ENCODE results near the gene JAZF1. TPM values are rescaled to one million over a fixed set of nuclear protein-coding genes. Genes with fewer than 3 reads are reported as not detected.

JAZF1 gene
- total RNA-seq, 4 donors from 2014 or later: 29.3 to 33.8 (median 30.1) TPM

- Histone ChIP-seq H3K4me3 (no peak overlapping the region), H3K27ac (replicated peaks in 1 of 4) (no peak overlapping the region), H3K4me1 (no peaks in the 10 kb centered on the region), H3K36me3 (no peaks in the 10 kb centered on the region), H3K9me3 (peaks cover 0 to 6% (median 0%) of the 10 kb centered on the region in 4 donors), H3K27me3 (no peaks in the 10 kb centered on the region)
- TF ChIP-seq EP300 (IDR thresholded peaks at IDR 0.05) (no peak), POLR2A (IDR thresholded peaks at IDR 0.05; ENCODE audit: low read depth) (no peak), POLR2AphosphoS5 (IDR thresholded peaks at IDR 0.05) (no peak)
- TF ChIP-seq, protein P1, sequence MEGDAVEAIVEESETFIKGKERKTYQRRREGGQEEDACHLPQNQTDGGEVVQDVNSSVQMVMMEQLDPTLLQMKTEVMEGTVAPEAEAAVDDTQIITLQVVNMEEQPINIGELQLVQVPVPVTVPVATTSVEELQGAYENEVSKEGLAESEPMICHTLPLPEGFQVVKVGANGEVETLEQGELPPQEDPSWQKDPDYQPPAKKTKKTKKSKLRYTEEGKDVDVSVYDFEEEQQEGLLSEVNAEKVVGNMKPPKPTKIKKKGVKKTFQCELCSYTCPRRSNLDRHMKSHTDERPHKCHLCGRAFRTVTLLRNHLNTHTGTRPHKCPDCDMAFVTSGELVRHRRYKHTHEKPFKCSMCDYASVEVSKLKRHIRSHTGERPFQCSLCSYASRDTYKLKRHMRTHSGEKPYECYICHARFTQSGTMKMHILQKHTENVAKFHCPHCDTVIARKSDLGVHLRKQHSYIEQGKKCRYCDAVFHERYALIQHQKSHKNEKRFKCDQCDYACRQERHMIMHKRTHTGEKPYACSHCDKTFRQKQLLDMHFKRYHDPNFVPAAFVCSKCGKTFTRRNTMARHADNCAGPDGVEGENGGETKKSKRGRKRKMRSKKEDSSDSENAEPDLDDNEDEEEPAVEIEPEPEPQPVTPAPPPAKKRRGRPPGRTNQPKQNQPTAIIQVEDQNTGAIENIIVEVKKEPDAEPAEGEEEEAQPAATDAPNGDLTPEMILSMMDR (IDR thresholded peaks at IDR 0.05): no peak
- WGBS: 89% methylated on average over 3 of the region's 3 CpGs
- no peak for DNase-seq (ENCODE audit: extremely low spot score)
- intact Hi-C loops (cut with DNase I): no loop called here
These were observed 207.0 kb downstream of the JAZF1 start for GRCh38 chr7:27973625-27974024.

DNA sequence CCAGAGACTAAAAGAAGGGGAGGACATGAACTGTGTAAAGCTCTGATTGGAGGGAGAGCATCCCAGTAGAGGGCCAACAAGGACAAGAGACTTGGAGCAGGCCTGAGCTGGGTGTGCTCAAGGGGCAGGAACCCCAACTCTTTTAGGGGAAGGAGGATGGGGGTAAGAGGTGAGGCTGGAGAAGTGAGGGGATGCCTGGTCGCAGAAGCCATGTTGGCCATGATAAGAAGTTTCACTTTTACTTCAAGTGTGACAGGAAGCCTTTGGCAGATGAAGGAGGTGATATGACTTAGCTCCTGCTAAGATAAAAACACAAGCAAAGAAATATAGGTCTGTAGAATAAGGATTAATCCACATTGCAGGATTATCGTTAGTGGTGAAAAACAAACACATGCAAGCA, 208.3 kb downstream of the JAZF1 start:
- TF ChIP-seq EP300 (IDR thresholded peaks at IDR 0.05) (no peak), POLR2A (IDR thresholded peaks at IDR 0.05; ENCODE audit: low read depth) (no peak), POLR2AphosphoS5 (IDR thresholded peaks at IDR 0.05) (no peak)
- TF ChIP-seq, protein P1 (IDR thresholded peaks at IDR 0.05): no peak
- DNase-seq (ENCODE audit: extremely low spot score): no peak
- 81% methylated on average over 2 of the region's 2 CpGs for WGBS
- H3K27ac ChIP-seq (replicated peaks in 1 of 4): no peak overlapping the region
- intact Hi-C loops (cut with DNase I): no loop called here
- H3K9me3 ChIP-seq: peaks cover 0 to 5% (median 0%) of the 10 kb centered on the region in 4 donors
- no peaks in the 10 kb centered on the region for H3K4me1 ChIP-seq
- H3K27me3 ChIP-seq: no peaks in the 10 kb centered on the region
- no peak overlapping the region for H3K4me3 ChIP-seq
- H3K36me3 ChIP-seq: no peaks in the 10 kb centered on the region

DNA sequence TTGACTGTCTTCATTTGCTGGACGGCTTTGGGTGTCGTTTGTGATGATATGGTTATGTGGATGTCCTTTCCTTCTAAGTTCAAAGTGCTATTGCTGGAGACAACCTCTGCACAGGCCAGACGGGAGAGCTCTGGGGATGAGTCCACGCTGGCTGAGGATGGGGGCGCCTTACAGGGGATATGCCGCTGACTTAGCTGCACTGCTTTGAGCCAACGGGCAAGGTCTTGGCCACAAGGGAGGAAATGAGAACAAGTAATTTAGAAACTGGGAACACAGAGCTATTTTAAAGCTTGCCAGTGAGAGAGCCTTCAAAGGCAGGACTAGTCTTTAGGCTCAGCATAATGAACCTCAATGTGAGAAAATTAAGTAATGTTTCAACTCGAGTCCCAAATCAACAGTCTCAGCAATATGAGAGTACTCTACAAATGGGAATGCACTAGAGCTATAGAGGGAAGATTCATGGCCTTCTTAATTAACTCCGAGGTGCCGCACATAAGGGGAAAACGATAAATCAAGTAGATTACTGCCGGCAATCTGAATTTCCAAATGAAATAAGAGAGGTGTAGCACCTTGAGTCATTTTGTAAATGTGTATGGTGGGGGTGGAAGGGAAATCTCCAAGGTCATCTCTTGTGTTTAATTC, 209.3 kb downstream of the JAZF1 start:
- WGBS: 93% methylated on average over 12 of the region's 12 CpGs
- H3K4me3 ChIP-seq: no peak overlapping the region
- DNase-seq (ENCODE audit: extremely low spot score): no peak
- H3K27ac ChIP-seq (replicated peaks in 1 of 4): no peak overlapping the region
- H3K9me3 ChIP-seq: no peaks in the 10 kb centered on the region
- intact Hi-C loops (cut with DNase I): no loop called here
- H3K4me1 ChIP-seq: peaks cover 3 to 9% (median 7%) of the 10 kb centered on the region in 4 donors
- H3K36me3 ChIP-seq: no peaks in the 10 kb centered on the region
- no peaks in the 10 kb centered on the region for H3K27me3 ChIP-seq
- no peak for TF ChIP-seq POLR2AphosphoS5 (IDR thresholded peaks at IDR 0.05)
- TF ChIP-seq POLR2A (IDR thresholded peaks at IDR 0.05; ENCODE audit: low read depth): no peak
- no peak for TF ChIP-seq EP300 (IDR thresholded peaks at IDR 0.05)
- TF ChIP-seq, protein P1 (IDR thresholded peaks at IDR 0.05): no peak

DNA sequence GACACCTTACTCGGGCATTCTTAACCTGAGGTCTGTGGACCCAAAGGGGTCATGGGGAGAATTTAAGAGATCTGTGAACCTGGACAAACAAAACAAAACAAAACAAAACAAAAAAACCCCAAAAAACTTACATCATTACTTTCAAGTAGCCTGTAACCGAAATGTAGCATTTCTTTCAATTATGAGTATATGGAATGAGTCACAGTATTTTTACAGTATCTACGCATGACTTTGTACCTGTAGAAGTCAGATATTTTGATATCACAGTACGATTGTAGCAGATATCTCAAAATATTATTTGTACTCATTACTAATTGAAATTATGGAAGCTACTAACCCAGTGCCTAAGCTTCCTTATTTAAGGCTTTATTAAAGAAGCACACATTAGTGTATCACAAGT, 210.2 kb downstream of the JAZF1 start:
- no peak for DNase-seq (ENCODE audit: extremely low spot score)
- H3K4me3 ChIP-seq: no peak overlapping the region
- intact Hi-C loops (cut with DNase I): no loop called here
- no peaks in the 10 kb centered on the region for H3K36me3 ChIP-seq
- 71% methylated on average over 4 of the region's 4 CpGs for WGBS
- no peaks in the 10 kb centered on the region for H3K9me3 ChIP-seq
- H3K27ac ChIP-seq (replicated peaks in 1 of 4): no peak overlapping the region
- TF ChIP-seq POLR2AphosphoS5 (IDR thresholded peaks at IDR 0.05): no peak
- TF ChIP-seq, protein P1 (IDR thresholded peaks at IDR 0.05): no peak
- no peak for TF ChIP-seq POLR2A (IDR thresholded peaks at IDR 0.05; ENCODE audit: low read depth)
- no peak for TF ChIP-seq EP300 (IDR thresholded peaks at IDR 0.05)
- no peaks in the 10 kb centered on the region for H3K27me3 ChIP-seq
- peaks cover 3 to 19% (median 15%) of the 10 kb centered on the region in 4 donors for H3K4me1 ChIP-seq

DNA sequence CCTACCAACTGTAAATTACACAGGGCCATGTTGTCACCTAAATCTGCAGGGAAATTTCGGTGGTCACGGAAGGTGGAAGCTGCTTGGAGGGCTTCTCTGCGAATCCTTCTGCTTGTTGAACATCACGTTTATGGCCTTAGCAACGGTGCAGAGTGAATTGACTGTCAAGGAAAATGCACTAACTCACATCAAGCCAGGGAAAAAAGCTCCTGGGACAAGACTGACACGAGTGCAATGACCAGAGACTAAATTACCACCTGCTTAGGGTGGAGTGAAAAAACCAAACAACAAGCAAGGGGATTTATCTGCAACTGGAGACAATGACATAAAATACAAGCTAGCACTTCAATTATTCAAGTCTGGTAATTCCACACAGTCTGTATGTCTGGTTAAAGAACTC, 211.2 kb downstream of the JAZF1 start:
- TF ChIP-seq, protein P1 (IDR thresholded peaks at IDR 0.05): no peak
- no peak for TF ChIP-seq POLR2A (IDR thresholded peaks at IDR 0.05; ENCODE audit: low read depth)
- TF ChIP-seq EP300 (IDR thresholded peaks at IDR 0.05): no peak
- TF ChIP-seq POLR2AphosphoS5 (IDR thresholded peaks at IDR 0.05): no peak

More for the DNA sequence above, 211.2 kb downstream of the JAZF1 start:
- WGBS: 90% methylated on average over 6 of the region's 6 CpGs
- Histone ChIP-seq H3K4me3 (no peak overlapping the region), H3K27ac (replicated peaks in 1 of 4) (no peak overlapping the region), H3K4me1 (peaks cover 3 to 22% (median 15%) of the 10 kb centered on the region in 4 donors), H3K9me3 (no peaks in the 10 kb centered on the region), H3K27me3 (no peaks in the 10 kb centered on the region), H3K36me3 (no peaks in the 10 kb centered on the region)
- DNase-seq (ENCODE audit: extremely low spot score): no peak
- intact Hi-C loops (cut with DNase I): no loop called here
